Hematopoietic multipotent progenitor cell treated with erythropoietin and hydrocortisone succinate and interleukin-3 and kit ligand, for 4 days (in vitro differentiated cells): ENCODE measurements around the gene NDUFAF7.
A peak's percentile ranks its signal among the peaks of the same experiment; 100 is the strongest.
"Not testable (repeated sequence)": the region's sequence is repeated elsewhere in the genome, so short reads cannot be mapped to it uniquely, and the experiment has no call there.

Experiments
- DNase-seq: peaks from one replicate; pipeline ENCODE4 v3.0.0-alpha.2; 2015

NDUFAF7 gene

GRCh38 chr2:37219046-37219445 is 12.4 kb upstream of the NDUFAF7 start:
- DNase-seq = no peak

- no peak for DNase-seq
Observed at GRCh38 chr2:37223131-37223530, 8.3 kb upstream of the NDUFAF7 start.

GRCh38 chr2:37224063-37224462 is 7.4 kb upstream of the NDUFAF7 start:
- DNase-seq = peak; percentile 18

GRCh38 chr2:37225129-37225528 is 6.3 kb upstream of the NDUFAF7 start:
- DNase-seq = not testable (repeated sequence)

GRCh38 chr2:37226863-37227262 is 4.6 kb upstream of the NDUFAF7 start:
- no peak for DNase-seq

- DNase-seq = no peak
Observed at GRCh38 chr2:37228788-37229187, 2.7 kb upstream of the NDUFAF7 start.

- peak; percentile 33 for DNase-seq
Observed at GRCh38 chr2:37230581-37230980, 877 bp upstream of the NDUFAF7 start.

- DNase-seq = peak; percentile 24
Observed at GRCh38 chr2:37232131-37232933, 874 bp downstream of the NDUFAF7 start.

- no peak for DNase-seq
Observed at GRCh38 chr2:37243435-37243834, 12.0 kb downstream of the NDUFAF7 start.

- DNase-seq = no peak
Observed at GRCh38 chr2:37244017-37244416, 12.6 kb downstream of the NDUFAF7 start.

- DNase-seq = no peak
Observed at GRCh38 chr2:37244755-37245154, 13.3 kb downstream of the NDUFAF7 start.

- no peak for DNase-seq
Observed at GRCh38 chr2:37246205-37246604, 14.7 kb downstream of the NDUFAF7 start.

GRCh38 chr2:37250869-37251740 is 19.6 kb downstream of the NDUFAF7 start:
- no peak for DNase-seq

- DNase-seq = peak; percentile 25
Observed at GRCh38 chr2:37262522-37262921, 31.1 kb downstream of the NDUFAF7 start.

- DNase-seq = no peak
Observed at GRCh38 chr2:37263839-37264238, 32.4 kb downstream of the NDUFAF7 start.

- DNase-seq = no peak
Observed at GRCh38 chr2:37267685-37268084, 36.2 kb downstream of the NDUFAF7 start.

GRCh38 chr2:37268111-37268510 is 36.7 kb downstream of the NDUFAF7 start:
- peak; percentile 8 for DNase-seq

GRCh38 chr2:37271376-37272067 is 40.1 kb downstream of the NDUFAF7 start:
- no peak for DNase-seq

GRCh38 chr2:37274359-37274965 is 43.0 kb downstream of the NDUFAF7 start:
- peak; percentile 35 for DNase-seq

- no peak for DNase-seq
Observed at GRCh38 chr2:37276291-37276690, 44.8 kb downstream of the NDUFAF7 start.

GRCh38 chr2:37281916-37282315 is 50.5 kb downstream of the NDUFAF7 start:
- DNase-seq = no peak

- no peak for DNase-seq
Observed at GRCh38 chr2:37282746-37283145, 51.3 kb downstream of the NDUFAF7 start.

GRCh38 chr2:37283207-37283606 is 51.7 kb downstream of the NDUFAF7 start:
- DNase-seq = no peak
